CD4-positive, alpha-beta T cell (primary cell): Measurements from ENCODE around the gene KCTD14. TPM values are rescaled to one million over a fixed set of nuclear protein-coding genes. Genes with fewer than 3 reads are reported as not detected.

ENCODE experiments used
- ATAC-seq: fragments of 200-7000 bp; cut with Tn5 transposase; one replicate; pipeline ENCODE4 v1.10.0; 2022; ENCODE audit warnings: mild to moderate bottlenecking; ENCODE audit not compliant: poor library complexity
- CTCF ChIA-PET: fragments of 350-600 bp; sonication (Branson Sonifier 250); formaldehyde crosslinking; loops from one replicate; lab custom pipeline; 2021; ENCODE audit warnings: antibody characterized with exemption, inconsistent platforms; lab: Charles Lee
- POLR2A ChIA-PET: fragments of 350-600 bp; sonication (Branson Sonifier 250); formaldehyde crosslinking; loops from one replicate; lab custom pipeline; 2021; ENCODE audit warnings: antibody characterized with exemption, inconsistent platforms; lab: Charles Lee
- DNase-seq, 14 experiments: peaks; one replicate each; pipeline ENCODE4 v3.0.0-alpha.2; 2013 to 2020; ENCODE audit warnings: mixed read lengths in 2 of 14
- H3K27ac ChIP-seq, 2 donors: one replicate each; pipeline versions ENCODE4 v1.5.1 to v1.7.0; 2013; ENCODE audit warnings: low read length in 2 of 2, low read depth in 1 of 2, mild to moderate bottlenecking in 1 of 2
- H3K27me3 ChIP-seq, 2 experiments: 1 replicate in 1 of 2; 2 replicates in 1 of 2; pipeline versions ENCODE4 v1.6.1 to v1.7.0; 2013; ENCODE audit warnings: low read length in 2 of 2, control low read depth in 1 of 2, mild to moderate bottlenecking in 1 of 2, moderate library complexity in 1 of 2; ENCODE audit not compliant: insufficient read depth in 2 of 2, control insufficient read depth in 1 of 2
- H3K36me3 ChIP-seq: one replicate; pipeline ENCODE4 v1.6.1; 2013; ENCODE audit warnings: low read length, control low read depth; ENCODE audit not compliant: insufficient read depth
- H3K4me1 ChIP-seq: one replicate; pipeline ENCODE4 v1.6.1; 2013; ENCODE audit warnings: low read length, control low read depth; ENCODE audit not compliant: insufficient read depth
- H3K4me3 ChIP-seq: one replicate; pipeline ENCODE4 v1.5.1; 2013; ENCODE audit warnings: mild to moderate bottlenecking, low read length, moderate library complexity
- H3K9me3 ChIP-seq, 2 experiments: 1 replicate in 1 of 2; 2 replicates in 1 of 2; pipeline versions ENCODE4 v1.6.1 to v1.7.0; 2013; ENCODE audit warnings: low read length in 2 of 2, mild to moderate bottlenecking in 2 of 2, control low read depth in 1 of 2, moderate library complexity in 1 of 2; ENCODE audit not compliant: control insufficient read depth in 1 of 2, insufficient read depth in 1 of 2
- H3K27ac Mint-ChIP-seq: one replicate; pipeline ENCODE4 v1.8.0; 2020; ENCODE audit warnings: mixed read lengths
- H3K27me3 Mint-ChIP-seq: one replicate; pipeline ENCODE4 v1.8.0; 2021; ENCODE audit warnings: mixed read lengths
- H3K36me3 Mint-ChIP-seq: one replicate; pipeline ENCODE4 v1.8.0; 2021; ENCODE audit warnings: low read depth, mixed read lengths
- H3K4me1 Mint-ChIP-seq: one replicate; pipeline ENCODE4 v1.8.0; 2021; ENCODE audit warnings: low read depth, mixed read lengths
- H3K4me3 Mint-ChIP-seq: one replicate; pipeline ENCODE4 v1.8.0; 2020; ENCODE audit warnings: mild to moderate bottlenecking, mixed read lengths
- H3K9me3 Mint-ChIP-seq: one replicate; pipeline ENCODE4 v1.8.0; 2020; ENCODE audit warnings: mixed read lengths
- intact Hi-C, 2 experiments: fragments of 100-400 bp; cut with DNase I in 1 of 2; cut with micrococcal nuclease in 1 of 2; formaldehyde crosslinking; loops; one replicate each; pipeline versions ENCODE4 v1.15.1 to v1.9.0; 2023 to 2025; cut with DNase I, micrococcal nuclease
- total RNA-seq, 174 experiments: library from RNA in 2 of 174; stranded (reverse) in 2 of 174; gene quantifications; one replicate each; pipeline ENCODE4 v1.2.3 and lab custom pipeline; 2021 to 2026
- TF ChIP-seq, protein P1 (sequence below): fragments of 200-600 bp; IDR thresholded peaks from one replicate; pipeline ENCODE4 v1.8.0; 2022; ENCODE audit warnings: antibody characterized with exemption, mild to moderate bottlenecking

Gene KCTD14
- total RNA-seq, 2 experiments from 2014 or later: 0.34 TPM; not detected in 1

DNA sequence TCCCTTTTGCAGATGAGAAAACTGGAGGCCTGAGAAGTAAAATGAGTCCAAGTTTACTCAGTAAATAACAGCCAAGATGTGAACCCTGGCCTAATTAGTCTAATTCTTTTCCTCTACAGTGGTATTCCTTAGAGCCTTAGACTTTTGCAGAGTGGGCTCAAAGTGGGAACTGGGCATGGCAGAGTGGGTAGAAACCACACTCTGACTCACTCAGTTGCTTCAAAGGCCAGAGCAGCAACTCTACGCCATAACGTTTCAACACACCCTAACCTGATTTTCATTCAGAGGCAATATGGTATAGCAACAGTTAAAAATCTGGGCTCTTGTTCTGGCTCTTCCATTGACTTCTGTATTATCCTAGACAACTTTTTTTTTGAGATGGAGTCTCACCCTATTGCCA is 43.4 kb upstream of the KCTD14 start:
- H3K27me3 Mint-ChIP-seq: no peaks in the 10 kb centered on the region
- no peaks in the 10 kb centered on the region for H3K27me3 ChIP-seq
- no peak overlapping the region for H3K4me3 ChIP-seq
- DNase-seq: no peak
- ATAC-seq: no peak
- TF ChIP-seq, protein P1, sequence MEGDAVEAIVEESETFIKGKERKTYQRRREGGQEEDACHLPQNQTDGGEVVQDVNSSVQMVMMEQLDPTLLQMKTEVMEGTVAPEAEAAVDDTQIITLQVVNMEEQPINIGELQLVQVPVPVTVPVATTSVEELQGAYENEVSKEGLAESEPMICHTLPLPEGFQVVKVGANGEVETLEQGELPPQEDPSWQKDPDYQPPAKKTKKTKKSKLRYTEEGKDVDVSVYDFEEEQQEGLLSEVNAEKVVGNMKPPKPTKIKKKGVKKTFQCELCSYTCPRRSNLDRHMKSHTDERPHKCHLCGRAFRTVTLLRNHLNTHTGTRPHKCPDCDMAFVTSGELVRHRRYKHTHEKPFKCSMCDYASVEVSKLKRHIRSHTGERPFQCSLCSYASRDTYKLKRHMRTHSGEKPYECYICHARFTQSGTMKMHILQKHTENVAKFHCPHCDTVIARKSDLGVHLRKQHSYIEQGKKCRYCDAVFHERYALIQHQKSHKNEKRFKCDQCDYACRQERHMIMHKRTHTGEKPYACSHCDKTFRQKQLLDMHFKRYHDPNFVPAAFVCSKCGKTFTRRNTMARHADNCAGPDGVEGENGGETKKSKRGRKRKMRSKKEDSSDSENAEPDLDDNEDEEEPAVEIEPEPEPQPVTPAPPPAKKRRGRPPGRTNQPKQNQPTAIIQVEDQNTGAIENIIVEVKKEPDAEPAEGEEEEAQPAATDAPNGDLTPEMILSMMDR: no peak
- H3K9me3 Mint-ChIP-seq: no peaks in the 10 kb centered on the region
- H3K27ac Mint-ChIP-seq: no peak overlapping the region
- ChIA-PET POLR2A (interaction anchor here (1.1 kb wide), 1 partner anchor 13 kb away, joined by 3 read pairs; the partner anchor contains the start of gene NDUFC2), CTCF (no interaction called here)
- no peaks in the 10 kb centered on the region for H3K4me1 ChIP-seq
- peaks cover 1% of the 10 kb centered on the region for H3K4me1 Mint-ChIP-seq
- no peak overlapping the region for H3K4me3 Mint-ChIP-seq
- intact Hi-C loops: no loop called here
- H3K27ac ChIP-seq: no peak overlapping the region
- peaks cover 40% of the 10 kb centered on the region for H3K36me3 Mint-ChIP-seq
- H3K36me3 ChIP-seq: peaks cover 27% of the 10 kb centered on the region
- H3K9me3 ChIP-seq: no peaks in the 10 kb centered on the region

DNA sequence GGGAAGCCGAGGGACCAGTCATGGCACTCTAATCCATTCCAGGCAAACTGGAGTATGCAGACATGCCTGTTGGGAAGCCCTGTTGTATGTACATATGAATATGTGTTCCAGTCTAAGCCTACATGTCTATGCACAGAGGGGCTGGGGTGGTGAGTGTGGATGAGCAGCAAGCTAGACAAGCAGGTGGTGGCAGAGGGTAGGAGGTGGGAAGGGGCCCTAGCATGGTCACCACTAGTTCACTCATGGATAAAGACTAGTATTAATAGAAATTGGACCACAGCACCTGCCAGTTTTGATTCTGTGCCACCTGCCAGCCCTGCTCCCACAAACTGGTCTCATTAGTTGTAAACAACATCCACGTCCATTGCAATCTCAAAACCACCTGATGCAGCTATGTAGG is 42.1 kb upstream of the KCTD14 start:
- DNase-seq (no peak), ATAC-seq (no peak)
- peaks cover 27% of the 10 kb centered on the region for H3K36me3 Mint-ChIP-seq
- H3K27ac ChIP-seq: no peak overlapping the region
- H3K4me3 Mint-ChIP-seq: no peak overlapping the region
- no peak overlapping the region for H3K27ac Mint-ChIP-seq
- H3K4me1 Mint-ChIP-seq: no peaks in the 10 kb centered on the region
- POLR2A ChIA-PET: interaction anchor here (1.1 kb wide), 1 partner anchor 14 kb away, joined by 3 read pairs; the partner anchor contains the start of gene NDUFC2
- TF ChIP-seq, protein P1: no peak
- H3K9me3 ChIP-seq: no peaks in the 10 kb centered on the region
- H3K9me3 Mint-ChIP-seq: no peaks in the 10 kb centered on the region
- intact Hi-C loops: no loop called here
- peaks cover 18% of the 10 kb centered on the region for H3K36me3 ChIP-seq
- no peaks in the 10 kb centered on the region for H3K27me3 ChIP-seq
- no peaks in the 10 kb centered on the region for H3K27me3 Mint-ChIP-seq
- H3K4me3 ChIP-seq: no peak overlapping the region
- H3K4me1 ChIP-seq: no peaks in the 10 kb centered on the region
- CTCF ChIA-PET: no interaction called here

DNA sequence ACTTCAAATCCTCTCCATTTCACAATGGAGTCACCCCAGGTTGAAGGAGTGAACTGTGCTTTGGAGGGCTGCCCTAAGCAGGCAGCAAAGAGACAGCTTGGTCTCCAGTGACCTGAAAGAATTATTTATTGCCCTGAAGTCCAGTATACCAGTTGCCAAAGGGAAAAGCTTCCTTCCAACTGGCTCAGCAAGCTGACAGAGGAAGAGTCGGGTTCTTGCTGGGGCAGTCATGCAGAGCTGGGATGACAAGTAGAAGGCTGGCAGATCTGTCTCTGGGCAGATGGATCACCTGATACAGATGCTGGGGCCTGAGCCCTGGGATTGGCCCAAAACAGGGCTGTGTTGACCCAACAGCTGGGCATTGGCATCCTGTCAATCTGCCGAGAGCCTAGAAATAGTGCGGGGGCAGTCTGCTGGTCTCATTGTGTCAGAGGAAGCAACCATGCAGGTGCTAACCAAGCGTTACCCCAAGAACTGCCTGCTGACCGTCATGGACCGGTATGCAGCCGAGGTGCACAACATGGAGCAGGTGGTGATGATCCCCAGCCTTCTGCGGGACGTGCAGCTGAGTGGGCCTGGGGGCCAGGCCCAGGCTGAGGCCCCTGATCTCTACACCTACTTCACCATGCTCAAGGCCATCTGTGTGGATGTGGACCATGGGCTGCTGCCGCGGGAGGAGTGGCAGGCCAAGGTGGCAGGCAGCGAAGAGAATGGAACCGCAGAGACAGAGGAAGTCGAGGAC is 40.5 kb upstream of the KCTD14 start, which contains the start of gene THRSP:
Gene THRSP (plus strand): TSS at position 422 of the 742 bp plus-strand sequence. CDS start 21 bp downstream, at position 443.
- POLR2A ChIA-PET: no interaction called here

More for the DNA sequence above, 40.5 kb upstream of the KCTD14 start, which contains the start of gene THRSP:
- Histone ChIP-seq H3K36me3 (peaks cover 5% of the 10 kb centered on the region), H3K27ac (no peak within 1 kb of the TSS), H3K4me3 (no peak within 1 kb of the TSS), H3K4me1 (no peaks in the 10 kb centered on the region), H3K27me3 (no peaks in the 10 kb centered on the region), H3K9me3 (no peaks in the 10 kb centered on the region)
- no peak for ATAC-seq
- TF ChIP-seq, protein P1: no peak
- Mint-ChIP-seq H3K4me1 (no peaks in the 10 kb centered on the region), H3K36me3 (peaks cover 13% of the 10 kb centered on the region), H3K27ac (no peak within 1 kb of the TSS), H3K4me3 (no peak within 1 kb of the TSS), H3K9me3 (no peaks in the 10 kb centered on the region), H3K27me3 (no peaks in the 10 kb centered on the region)
- no peak for DNase-seq
- intact Hi-C loops: no loop called here
- CTCF ChIA-PET: interaction anchor here (1.6 kb wide), 1 partner anchor 18 kb away, joined by 4 read pairs; no protein-coding TSS in a partner anchor
